Measurements from ENCODE around the gene CFAP69.
"Not testable (repeated sequence)": the region's sequence is repeated elsewhere in the genome, so short reads cannot be mapped to it uniquely, and the experiment has no call there.

The CFAP69 gene

GRCh38 chr7:90345016-90345415, 100.0 kb downstream of the CFAP69 start:
- DNase-seq (ENCODE audit: low read depth): no peak

GRCh38 chr7:90345595-90346335, 100.8 kb downstream of the CFAP69 start:
- DNase-seq (ENCODE audit: low read depth): peak; percentile 12

GRCh38 chr7:90346336-90347125, 101.6 kb downstream of the CFAP69 start, which contains the start of gene GTPBP10:
GTPBP10 (plus strand) TSS chr7:90346716; CDS start chr7:90346742, 26 bp downstream.
- peak; percentile 92 for DNase-seq (ENCODE audit: low read depth)

GRCh38 chr7:90347759-90348158, 102.8 kb downstream of the CFAP69 start:
- DNase-seq (ENCODE audit: low read depth): no peak

- no peak for DNase-seq (ENCODE audit: low read depth)
Observed at GRCh38 chr7:90349305-90349704, 104.3 kb downstream of the CFAP69 start.

GRCh38 chr7:90350032-90350431, 105.1 kb downstream of the CFAP69 start:
- not testable (repeated sequence) for DNase-seq (ENCODE audit: low read depth)

- DNase-seq (ENCODE audit: low read depth): no peak
Observed at GRCh38 chr7:90351987-90352386, 107.0 kb downstream of the CFAP69 start.

All from fibroblast of the conjunctiva (primary cell).